Measurements from ENCODE around the gene DNAH10.

DNA sequence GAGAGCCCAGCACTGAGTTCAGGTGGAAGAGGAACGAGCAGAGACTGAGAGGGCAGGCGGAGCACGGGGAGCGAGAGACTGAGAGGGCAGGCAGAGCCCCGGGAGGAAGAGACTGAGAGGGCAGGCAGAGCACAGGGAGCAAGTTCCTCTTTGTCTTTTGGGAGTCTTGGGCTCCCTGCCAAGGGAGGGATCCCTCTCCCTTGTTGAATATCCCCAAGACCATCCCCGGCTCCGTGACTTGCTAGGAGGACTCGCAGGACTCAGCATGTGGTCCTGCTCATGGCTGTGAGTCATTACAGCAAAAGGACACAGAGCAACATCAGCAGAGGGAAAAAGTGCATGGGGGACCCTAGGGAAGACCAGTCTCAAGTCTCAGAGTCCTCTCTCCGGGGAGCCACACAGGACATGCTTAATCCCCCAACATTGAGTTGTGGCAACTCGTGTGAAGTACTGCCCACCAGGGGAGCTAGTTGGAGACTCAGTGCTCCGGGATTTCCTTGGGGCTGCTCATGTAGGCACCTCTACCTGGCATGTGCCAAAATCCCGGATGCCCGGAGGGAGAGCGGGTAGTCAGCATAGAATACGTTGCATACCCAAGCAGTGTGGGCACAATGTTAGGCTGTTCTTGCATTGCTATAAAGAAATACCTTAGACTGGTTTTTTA, 129.5 kb downstream of the DNAH10 start:
- TF ChIP-seq, protein P1, sequence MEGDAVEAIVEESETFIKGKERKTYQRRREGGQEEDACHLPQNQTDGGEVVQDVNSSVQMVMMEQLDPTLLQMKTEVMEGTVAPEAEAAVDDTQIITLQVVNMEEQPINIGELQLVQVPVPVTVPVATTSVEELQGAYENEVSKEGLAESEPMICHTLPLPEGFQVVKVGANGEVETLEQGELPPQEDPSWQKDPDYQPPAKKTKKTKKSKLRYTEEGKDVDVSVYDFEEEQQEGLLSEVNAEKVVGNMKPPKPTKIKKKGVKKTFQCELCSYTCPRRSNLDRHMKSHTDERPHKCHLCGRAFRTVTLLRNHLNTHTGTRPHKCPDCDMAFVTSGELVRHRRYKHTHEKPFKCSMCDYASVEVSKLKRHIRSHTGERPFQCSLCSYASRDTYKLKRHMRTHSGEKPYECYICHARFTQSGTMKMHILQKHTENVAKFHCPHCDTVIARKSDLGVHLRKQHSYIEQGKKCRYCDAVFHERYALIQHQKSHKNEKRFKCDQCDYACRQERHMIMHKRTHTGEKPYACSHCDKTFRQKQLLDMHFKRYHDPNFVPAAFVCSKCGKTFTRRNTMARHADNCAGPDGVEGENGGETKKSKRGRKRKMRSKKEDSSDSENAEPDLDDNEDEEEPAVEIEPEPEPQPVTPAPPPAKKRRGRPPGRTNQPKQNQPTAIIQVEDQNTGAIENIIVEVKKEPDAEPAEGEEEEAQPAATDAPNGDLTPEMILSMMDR (conservative IDR thresholded peaks at IDR 0.05; ENCODE audit: low read length): no peak
- TF ChIP-seq EZH2phosphoT487 (IDR thresholded peaks at IDR 0.05; ENCODE audit: borderline replicate concordance, low read depth, low read length): no peak
